GM18517 (cell line): ENCODE data around the gene TRPM1.

Experiments
- ATAC-seq: cut with Tn5 transposase; IDR thresholded peaks from one replicate; pipeline ENCODE4 v1.9.1; 2021; ENCODE audit warnings: mild to moderate bottlenecking, moderate library complexity; ENCODE audit not compliant: unreplicated experiment

TRPM1 gene

DNA sequence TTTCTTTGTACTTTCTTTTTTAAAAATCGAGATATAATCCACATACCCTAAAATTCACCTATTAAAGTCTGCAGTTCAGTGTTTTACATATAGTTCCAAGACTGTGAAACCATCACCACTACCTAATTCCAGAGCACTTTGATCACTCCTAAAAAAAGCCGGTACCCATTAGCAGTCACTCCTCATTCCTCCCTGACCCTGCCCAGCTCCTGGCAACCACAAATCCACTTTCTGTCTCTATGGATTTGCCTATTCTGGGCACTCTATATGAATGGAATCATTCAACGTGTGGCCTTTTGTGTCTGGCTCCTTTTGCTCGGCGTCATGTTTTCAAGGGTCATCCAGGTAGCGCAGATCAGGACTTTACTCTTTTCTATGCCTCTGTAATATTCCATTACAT, 17.3 kb downstream of the TRPM1 start:
- no peak for ATAC-seq

DNA sequence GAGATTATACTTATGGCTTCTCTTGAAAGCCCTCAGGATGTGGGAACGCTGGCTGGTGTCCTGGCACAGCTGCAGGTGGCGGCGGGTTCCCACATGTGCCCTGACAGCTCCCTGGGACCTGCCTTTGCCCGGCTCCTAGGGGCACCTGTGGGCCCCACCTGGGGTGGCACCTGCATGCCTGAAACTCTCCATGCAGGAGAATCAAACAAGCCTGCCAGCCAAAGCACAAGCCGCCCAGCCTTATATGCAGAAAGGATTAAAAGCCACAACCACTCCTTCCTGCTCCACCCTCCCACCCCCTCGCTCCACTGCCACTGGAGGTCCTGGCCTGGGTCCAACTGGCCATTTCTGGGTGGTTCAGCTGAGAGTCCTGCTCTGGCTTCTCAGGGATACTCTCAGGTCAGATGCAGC, 18.1 kb downstream of the TRPM1 start:
- no peak for ATAC-seq

DNA sequence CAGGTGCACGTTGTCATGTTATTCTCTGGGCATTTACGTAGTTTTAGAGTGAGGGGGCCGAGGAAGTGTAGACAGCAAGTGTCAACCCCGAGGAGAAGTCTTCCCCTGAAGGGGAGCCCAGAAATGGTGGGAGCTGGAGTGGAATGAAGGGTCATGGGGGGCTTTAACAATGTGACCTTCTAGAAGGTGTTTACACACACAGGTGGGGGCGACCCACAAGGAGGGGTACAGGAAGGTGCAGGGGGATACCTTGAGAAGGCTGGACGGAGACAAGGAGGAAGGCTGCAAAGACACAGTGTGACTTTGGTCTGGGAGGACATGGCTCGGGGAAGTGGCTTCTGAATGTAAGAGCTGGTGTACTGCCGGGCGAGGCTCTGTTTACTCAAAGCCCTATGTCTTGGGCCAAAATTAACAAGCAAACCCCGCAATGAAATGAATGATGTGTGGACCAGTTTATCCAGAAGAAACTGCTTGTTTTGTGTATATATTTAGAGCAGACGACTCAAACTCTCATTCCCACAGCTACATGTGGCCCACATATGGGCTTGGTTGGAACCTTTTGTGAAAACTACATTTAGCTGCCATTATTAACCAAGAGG, 18.7 kb downstream of the TRPM1 start:
- ATAC-seq, result no peak

DNA sequence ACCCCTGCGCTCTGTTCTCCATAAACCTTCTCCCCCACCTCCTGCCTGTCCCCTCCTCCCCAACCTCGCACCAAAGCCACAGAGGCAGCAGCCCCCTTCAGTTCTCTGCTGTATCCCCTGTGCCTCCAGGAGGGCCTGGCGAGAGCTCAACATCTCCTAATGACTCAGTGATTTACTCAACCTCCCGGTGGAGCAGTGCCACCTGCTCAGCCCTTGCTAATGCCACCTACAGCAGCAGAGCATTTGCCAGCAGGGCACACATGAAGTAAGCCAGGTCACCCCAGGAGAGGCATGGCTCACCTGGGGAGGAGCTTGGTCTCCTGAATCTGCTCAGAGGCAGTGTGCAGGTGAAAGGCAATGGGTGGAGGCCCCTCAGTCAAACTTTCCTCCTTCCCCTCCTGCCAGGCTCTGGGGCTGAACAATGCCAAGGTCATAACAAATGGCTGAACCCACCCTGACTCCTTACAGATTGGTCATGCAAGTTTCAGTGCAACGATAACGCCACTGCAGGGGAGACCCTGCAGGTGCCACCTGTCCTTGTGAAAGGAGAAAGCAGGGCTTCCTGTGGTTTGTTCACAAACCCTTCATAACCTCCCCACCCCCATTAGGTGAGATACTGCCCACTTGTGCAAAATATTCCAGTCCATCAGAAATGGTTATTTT, 19.8 kb downstream of the TRPM1 start:
- ATAC-seq, result no peak

DNA sequence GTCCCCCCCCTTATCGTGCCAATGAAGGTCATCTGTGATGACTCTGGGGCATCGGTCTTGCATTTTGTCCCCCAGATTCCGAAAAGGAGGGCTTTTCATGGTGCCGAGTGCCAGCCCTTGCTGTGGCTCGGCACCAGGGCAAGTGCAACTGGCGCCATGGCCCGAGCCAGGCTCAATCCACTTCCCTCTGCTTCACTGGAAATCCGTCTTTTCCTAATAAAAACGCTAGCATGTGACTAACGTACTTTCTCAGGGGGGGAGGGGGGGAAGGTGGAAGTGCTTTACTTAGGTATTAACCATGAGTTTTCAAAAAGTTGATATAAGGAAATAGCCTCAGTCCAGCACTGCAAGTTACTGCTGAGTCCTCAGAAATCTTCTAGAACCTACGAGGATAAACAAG, 20.5 kb downstream of the TRPM1 start:
- ATAC-seq, result no peak

DNA sequence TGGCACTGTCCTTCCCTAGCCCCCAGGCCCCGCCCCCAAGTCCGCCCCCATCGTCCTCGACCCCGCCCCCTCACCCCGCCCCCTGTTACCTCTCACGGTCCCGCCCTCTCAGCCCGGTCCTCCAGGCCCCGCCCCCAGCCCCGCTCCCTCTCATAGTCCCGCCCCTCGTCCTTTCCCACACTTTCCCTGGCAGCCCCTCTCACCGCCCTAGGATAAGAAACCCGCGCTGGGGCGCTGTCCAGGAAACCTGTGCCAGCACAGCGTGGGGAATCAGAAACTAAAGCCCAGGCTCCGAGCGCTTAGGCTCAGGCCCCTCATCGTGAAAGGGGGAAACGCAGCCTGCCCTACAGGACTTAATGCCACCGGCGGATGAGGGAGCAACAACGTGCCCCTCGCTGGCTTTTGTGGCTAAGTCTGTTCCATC, 20.9 kb downstream of the TRPM1 start:
- ATAC-seq, result no peak

DNA sequence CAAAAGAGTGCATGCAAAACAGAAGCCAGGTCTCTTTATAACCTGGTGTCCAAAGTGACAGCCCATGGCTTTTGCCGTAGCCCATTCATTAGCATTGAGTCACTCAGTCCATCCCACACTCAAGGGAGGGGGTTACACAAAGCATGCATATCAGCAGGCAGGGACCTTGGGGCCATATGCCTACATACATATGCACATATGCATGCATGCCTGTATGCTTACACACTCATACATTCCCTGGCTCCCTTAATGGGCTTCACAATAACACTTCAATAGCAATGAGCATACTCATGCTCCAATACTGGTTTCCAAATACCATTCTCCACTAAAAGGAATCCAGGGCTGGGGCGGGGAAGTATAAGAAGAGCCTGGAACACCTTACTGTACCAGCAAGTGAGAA, 22.0 kb downstream of the TRPM1 start:
- no peak for ATAC-seq

DNA sequence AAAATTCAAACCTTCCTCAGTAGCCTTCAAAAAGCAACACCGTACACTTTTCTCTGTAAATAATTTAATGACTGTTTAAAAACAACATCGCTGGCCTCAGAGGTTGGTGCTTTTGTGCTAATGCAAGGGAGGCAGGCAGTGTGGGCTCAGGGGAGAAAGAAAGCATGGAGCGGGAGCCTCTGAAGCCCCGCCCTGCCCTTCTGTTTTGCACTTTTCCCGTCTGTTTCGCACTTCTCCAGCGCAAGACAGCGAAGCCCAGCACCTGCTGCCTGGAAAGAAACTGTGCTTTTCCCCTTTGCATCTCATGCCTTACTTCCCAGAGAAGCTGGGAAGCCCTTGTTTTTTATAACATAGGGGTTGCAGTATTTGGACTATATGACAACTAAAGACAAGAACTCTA, 23.1 kb downstream of the TRPM1 start:
- ATAC-seq, result no peak

DNA sequence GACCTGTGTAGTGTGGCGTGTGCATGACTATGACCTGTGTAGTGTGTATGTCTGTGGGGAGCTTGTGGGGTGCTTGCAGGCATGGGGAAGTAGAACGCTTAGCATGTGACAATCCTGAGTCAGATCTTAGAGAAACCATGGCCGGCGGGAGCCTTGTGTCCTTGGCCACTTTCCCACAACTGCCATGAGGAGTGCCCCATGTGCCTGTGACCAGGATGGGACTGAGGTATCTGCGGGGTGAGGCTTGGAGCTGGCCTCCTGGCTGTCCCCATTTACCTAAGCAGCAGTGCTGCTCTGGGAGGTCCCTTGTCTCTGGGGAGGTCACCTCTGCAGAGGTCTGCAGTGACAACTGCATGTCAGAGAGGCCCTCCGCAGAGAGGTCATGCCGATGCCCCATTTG, 23.6 kb downstream of the TRPM1 start:
- no peak for ATAC-seq

DNA sequence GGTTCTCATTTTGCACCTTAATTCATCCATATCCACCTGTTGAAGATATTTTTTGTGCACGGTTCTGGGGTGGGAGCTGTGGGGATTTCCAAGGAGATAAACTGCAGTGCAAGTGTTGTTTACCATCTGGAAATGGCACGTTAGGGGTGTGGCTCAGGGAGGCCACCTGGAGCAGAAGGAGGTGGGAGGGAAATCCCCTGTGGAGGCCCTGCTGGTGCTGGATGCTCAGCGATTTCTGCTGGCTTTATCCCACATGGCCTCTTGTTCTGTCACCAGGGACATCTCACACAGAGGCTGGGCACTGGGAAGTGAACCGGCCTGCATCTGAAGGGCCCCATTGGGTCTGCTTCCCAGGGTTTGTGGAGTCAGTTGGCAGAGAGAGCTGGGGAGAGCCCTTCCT, 24.3 kb downstream of the TRPM1 start:
- ATAC-seq, result no peak

DNA sequence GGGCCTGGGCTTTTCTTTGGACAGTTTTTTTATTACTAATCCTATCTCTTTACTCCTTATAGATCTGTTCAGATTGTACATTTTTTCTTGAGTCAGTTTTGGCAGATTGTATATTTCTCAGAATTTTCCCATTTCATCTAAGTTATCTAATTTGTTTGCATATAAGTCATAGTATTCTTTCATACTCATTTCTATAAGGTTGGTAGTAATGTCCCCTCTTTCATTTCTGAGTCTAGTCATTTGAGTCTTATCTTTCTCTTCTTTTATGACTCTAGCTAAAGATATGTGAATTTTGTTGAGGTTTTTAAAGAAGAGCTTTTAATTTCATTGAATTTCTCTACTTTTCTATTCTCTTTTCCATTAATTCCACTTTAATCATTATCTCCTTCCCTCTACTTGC, 27.2 kb downstream of the TRPM1 start:
- ATAC-seq, result no peak

DNA sequence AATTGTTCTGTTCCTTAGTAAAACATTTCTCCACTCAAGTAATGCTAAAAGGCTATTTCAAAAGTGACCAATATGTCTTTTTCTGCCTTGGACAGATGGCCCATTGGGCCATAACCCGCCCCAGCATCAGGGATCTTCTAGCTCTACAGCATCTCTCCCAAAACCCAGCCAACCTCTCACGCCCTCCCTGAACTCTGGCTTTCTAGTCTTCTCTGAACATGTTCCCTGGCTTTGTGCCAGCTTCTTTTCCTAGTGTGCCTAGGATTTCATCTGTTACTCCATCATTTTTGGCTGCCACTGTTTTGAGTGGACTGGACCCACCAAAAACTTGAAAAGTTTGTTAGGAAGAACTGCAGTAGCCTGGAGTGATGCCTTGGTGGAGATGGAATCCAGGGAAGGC, 30.7 kb downstream of the TRPM1 start:
- ATAC-seq, result no peak

DNA sequence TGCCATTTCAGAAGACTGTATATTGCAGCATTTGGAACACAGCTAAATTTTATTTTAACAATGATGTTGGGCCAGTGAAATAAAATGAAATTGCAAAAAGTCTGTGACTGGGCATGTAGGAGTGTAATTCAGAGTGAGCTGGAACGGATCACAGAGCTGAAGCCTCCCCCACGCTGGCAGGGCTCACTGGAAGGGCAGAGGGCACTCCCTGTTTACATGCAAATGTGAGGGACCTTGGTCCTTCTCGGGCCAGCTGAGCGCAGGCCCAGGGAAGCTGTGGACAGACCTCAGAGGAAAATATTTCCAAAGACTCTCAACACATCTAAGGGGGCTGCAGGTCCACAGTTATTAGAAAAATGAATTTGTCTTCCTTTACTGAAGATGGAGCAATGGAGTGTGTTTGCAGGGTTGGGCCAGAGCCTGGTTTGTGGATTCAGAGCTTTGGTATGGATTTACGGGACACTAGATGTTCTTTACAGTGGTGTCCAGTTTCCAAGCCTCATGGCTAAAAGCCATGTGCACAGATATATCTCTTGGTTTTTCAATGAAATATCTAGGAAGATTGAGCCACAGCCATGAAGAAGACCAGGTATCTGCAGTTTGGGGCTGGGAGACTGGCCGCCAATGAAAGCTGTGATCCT, 32.0 kb downstream of the TRPM1 start:
- ATAC-seq, result no peak

DNA sequence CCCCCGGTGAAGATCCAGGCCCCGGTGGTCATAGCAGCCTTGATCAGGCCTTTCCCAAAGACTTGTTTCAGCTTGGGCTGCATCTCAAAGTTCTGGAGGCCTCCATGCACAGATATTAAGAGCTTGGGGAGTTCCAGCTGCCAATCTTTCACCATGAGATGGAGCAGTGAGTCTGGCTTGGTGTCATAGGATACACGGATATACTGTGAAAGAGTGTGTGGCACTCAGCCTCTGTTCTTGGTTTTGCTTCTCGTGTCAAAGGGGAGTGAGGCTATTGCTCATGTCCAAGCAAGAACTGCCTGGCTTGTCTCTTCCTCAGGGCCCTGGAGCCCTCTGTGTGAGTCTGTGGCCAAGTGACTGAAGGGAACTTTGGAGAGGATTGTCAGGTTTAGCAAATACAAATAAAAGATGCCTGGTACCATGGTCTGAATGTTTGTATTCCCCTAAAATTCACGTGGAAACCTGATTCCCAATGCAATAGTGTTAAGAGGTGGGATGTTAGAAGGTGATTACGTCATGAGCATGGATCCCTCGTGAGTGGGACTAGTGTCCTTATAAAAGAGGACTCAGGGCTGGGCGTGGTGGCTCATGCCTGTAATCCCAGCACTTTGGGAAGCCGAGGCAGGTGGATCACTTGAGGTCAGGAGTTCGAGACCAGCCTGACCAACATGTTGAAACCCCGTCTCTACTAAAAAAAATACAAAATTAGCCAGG, 33.5 kb downstream of the TRPM1 start:
- ATAC-seq, result no peak

DNA sequence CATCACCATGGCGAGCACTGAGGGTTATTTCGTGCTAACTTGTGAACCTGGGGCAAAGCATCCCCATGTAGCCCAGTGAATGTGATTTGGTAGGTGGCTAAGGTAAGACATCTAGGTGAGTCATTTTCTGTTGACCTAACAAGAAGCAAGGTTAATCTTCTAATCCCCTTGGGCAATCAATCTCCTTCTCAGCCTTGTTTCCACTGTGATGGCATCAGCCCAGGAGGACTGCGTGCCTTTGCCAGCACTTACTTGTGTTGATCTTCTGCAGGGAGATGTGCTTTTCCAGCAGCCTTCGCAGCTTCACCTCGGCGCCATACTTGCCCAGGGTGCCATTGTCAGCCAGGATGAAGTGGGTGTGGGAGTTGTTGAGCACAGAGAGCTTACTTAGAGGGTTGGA, 35.7 kb downstream of the TRPM1 start:
- no peak for ATAC-seq

DNA sequence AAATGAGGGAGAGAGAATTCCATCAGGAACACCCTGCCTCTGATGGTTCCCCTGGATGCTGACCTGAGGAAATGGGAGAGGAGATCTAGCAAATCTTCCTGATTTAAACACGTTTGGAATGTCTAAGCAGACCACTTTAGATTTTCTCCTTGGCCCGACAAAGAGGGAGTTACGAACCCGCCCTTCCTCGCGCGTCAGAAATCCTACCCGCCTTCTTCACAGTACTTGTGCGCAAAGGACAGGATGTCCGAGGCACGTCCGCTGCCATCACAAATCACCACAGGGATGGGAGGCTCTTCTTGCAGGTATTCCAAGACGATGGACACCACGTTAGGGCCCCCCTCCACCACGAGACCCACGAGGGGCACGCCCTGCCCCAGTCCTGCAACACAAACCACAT, 38.6 kb downstream of the TRPM1 start:
- no peak for ATAC-seq

DNA sequence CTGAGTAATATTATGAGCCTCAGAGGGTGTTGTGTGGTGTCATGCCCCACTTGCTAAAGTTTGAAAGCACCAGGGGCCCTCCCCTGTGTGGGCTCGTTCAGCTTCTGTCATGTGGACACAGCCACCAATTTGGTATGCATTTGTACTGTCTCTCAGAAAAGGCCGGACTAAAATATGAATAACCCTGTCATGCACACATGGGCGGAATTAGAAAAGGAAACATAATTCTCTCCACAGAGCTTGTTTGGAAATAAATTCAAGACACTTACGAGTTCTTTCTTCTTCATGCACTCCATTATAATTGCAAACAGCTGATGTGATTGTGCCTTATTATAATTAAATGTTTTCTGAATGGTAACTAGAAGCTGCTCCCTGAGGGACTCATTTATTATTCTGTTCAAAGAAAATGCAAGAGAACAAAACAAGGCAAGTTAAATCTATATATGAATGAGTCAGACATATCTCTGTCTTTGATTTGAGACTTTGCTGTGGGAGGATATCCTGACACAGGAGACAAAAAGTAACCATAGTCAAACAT, 39.1 kb downstream of the TRPM1 start:
- no peak for ATAC-seq

DNA sequence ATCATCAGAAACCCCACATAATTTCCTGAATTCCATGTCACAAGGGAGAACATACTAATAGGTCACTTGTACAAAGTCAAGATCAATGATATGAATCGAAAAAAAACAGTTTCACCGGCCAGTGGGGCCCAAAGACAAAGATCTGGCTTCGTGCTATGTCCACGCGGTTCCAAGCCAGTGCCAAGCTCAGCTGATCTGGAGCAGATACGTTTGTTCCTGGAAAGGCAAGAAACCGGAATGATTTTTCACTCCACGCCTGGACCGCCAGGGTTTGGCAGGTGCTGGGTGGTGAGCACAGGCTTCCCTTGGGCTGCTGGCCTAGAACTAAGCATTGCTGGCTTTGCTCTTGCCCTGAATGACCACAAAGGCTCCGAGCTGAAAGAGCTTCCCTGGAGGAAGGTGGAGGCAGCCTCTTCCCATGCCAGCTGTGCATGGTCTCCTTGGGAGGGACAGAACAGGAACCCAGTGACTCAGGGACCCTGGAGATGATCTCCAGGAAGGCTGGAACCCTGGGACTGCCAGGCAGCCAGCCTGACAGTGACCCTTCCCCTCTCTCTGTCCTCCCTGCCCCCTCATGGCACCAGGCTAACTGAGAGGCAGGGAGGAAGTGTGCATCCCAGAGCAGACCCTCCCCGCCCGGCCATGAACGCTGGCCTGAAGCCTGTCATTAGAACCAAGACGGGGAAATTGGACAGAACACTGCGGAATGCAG, 40.9 kb downstream of the TRPM1 start:
- no peak for ATAC-seq

DNA sequence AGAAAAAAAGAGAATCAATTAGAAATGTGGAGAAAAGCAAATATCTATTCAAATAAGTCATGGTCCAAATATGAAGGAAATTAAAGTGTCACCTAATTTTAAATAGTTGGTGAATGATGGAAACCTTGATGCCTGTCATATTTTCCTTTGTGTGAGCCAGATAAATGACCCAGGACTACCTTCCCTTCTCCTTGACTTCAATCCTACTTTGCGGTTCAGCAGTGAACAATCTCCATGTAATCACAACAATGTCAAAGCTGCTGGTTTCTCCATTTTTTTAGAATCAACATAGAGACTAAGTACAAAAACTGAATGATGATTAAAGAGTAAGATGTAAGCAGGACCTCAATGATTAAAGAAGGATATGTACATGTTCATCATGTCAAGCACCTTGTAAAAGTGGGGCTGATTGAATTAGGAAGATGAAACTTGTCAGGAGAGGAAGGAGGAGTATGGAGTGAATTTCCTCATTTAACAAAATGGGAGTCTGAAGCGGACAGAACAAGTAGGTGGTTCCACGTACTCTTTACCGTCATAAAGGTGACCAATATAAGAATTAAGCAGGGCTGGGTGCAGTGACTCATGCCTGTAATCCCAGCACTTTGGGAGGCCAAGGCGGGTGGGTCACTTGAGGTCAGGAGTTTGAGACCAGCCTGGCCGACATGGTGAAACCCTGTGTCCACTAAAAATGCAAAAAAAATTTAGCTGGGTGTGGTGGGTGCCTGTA, 43.1 kb downstream of the TRPM1 start:
- ATAC-seq, result no peak

DNA sequence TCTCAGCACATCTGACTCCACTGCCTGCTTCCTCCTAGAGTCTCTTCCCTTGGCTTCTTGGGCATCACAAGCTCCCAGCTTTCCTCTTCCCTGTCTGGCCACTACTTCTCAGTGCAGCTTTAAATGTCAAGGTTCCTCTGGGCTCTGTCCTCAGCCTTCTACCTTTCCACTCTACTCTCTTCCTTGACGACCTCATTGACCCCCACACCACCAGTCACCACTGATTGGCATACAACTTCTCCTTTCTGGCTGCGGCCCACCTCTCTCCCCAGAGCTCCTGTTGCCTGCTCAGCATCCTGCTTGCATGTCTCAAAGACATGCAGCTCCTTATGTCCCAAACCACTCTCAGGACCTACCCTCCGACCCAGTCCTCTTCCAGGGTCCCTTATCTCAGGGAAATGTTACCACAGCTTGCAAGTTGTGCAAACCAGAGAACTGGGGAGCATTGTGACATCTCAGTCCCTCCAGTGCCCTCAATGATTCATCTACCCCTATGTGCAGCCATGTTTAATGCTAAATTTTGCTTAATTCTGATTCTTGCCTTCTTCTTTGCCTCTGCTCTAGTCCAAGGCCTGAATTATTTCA, 49.9 kb downstream of the TRPM1 start:
- ATAC-seq, result no peak
